ENCODE data around the gene TSSK6.

TSSK6 gene

DNA sequence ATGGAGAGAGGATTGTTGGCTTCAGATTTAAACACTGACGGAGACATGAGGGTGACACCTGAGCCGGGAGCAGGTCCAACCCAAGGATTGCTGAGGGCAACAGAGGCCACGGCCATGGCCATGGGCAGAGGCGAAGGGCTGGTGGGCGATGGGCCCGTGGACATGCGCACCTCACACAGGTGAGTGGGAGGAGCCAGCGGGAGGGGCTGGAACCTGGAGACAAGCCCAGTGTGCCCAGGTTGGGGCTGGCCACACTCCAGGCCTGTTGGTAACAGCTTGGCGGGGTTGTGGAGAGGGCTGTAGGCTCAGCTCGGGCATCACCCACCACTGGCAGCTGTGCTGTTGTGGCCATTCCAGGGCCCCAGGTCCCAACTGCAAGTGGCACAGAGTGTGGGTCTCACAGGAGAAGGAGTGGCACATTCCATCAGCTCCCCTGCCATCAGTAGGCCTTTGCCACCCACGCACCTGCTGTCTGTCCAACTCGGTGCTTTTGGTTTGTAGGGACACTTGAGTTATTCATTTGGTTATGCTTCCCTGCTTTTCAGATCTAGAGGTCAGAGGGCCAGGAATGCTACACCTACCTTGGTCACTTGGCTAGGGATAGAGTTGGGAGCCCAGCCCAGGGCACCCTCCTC, 49.8 kb downstream of the TSSK6 start:
- TF ChIP-seq, protein P1, sequence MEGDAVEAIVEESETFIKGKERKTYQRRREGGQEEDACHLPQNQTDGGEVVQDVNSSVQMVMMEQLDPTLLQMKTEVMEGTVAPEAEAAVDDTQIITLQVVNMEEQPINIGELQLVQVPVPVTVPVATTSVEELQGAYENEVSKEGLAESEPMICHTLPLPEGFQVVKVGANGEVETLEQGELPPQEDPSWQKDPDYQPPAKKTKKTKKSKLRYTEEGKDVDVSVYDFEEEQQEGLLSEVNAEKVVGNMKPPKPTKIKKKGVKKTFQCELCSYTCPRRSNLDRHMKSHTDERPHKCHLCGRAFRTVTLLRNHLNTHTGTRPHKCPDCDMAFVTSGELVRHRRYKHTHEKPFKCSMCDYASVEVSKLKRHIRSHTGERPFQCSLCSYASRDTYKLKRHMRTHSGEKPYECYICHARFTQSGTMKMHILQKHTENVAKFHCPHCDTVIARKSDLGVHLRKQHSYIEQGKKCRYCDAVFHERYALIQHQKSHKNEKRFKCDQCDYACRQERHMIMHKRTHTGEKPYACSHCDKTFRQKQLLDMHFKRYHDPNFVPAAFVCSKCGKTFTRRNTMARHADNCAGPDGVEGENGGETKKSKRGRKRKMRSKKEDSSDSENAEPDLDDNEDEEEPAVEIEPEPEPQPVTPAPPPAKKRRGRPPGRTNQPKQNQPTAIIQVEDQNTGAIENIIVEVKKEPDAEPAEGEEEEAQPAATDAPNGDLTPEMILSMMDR (IDR thresholded peaks at IDR 0.05; ENCODE audit: low read length, missing control alignments), result no peak
- no peak overlapping the region for H3K4me3 ChIP-seq (replicated peaks; ENCODE audit: low read depth, low read length)
- no peak for DNase-seq (ENCODE audit: low read depth)

DNA sequence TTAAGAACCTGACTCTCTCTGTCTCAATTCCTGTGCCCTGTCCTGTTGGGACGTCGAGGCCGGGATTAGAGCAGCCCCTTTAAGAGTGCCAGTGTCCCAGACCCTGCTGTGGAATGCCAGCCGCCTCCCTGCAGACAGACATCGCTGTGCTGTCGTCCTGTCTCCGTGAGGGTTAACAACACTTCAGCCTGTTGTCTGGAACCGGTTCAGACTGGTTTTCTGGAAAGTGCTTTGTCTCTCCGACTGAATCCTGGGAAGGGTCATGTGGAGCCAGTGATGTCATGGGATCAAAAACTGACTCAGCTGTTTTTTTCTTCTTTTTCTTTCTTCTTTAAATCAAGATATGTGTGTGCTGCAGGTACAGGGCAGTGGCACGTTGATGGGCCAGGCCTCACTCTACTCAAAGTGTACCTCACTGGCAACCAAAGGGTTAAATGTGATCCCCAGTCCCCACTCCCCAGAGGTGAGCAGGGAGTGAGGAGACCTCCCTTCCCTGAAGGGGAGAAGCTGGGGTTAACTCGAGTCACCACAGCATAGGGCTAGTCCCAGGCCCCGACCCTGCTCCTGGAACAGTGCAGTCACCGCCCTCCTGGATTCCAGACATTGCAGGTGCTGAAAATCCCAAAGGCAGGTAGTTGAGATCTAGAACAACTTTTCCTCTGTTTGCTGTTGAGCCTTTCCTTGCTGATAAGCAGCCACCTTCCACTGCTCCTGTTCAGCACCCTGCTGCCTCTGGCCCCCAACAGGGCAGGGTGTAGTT, 50.8 kb downstream of the TSSK6 start:
- TF ChIP-seq, protein P1 (IDR thresholded peaks at IDR 0.05; ENCODE audit: low read length, missing control alignments), result no peak
- H3K4me3 ChIP-seq (replicated peaks; ENCODE audit: low read depth, low read length), result no peak overlapping the region
- DNase-seq (ENCODE audit: low read depth), result peak; percentile 80
